VCaP (cell line): ENCODE data around the gene CASP10.

Experiments
- H3K27ac ChIP-seq: fragments of 450-650 bp; 2 replicates; pipeline ENCODE4 v1.5.1; 2017
- CTCF ChIP-seq: fragments of 450-650 bp; conservative IDR thresholded peaks from 2 replicates; pipeline ENCODE4 v1.5.1; 2017; ENCODE audit warnings: mild to moderate bottlenecking, moderate library complexity

Gene CASP10

GRCh38 chr2:201152517-201152916 is 30.4 kb upstream of the CASP10 start:
- no peak for TF ChIP-seq CTCF
- no peak overlapping the region for H3K27ac ChIP-seq

GRCh38 chr2:201152999-201153815 is 29.7 kb upstream of the CASP10 start:
- TF ChIP-seq CTCF, result no peak
- no peak overlapping the region for H3K27ac ChIP-seq

GRCh38 chr2:201154615-201155399 is 28.1 kb upstream of the CASP10 start:
- no peak for TF ChIP-seq CTCF
- H3K27ac ChIP-seq, result no peak overlapping the region

GRCh38 chr2:201156036-201156435 is 26.9 kb upstream of the CASP10 start:
- no peak for TF ChIP-seq CTCF
- H3K27ac ChIP-seq, result no peak overlapping the region

GRCh38 chr2:201156640-201157039 is 26.3 kb upstream of the CASP10 start:
- no peak for TF ChIP-seq CTCF
- no peak overlapping the region for H3K27ac ChIP-seq

GRCh38 chr2:201157694-201158093 is 25.2 kb upstream of the CASP10 start:
- H3K27ac ChIP-seq, result peak overlapping the region; percentile 40
- TF ChIP-seq CTCF, result no peak

- peak; percentile 75 for TF ChIP-seq CTCF
These were observed 24.6 kb upstream of the CASP10 start for GRCh38 chr2:201158111-201158929.

More at GRCh38 chr2:201158111-201158929, 24.6 kb upstream of the CASP10 start:
- peak overlapping the region; percentile 40 for H3K27ac ChIP-seq
